H1 (cell line): Measurements from ENCODE around the gene ASMT. TPM values are rescaled to one million over a fixed set of nuclear protein-coding genes. Genes with fewer than 3 reads are reported as not detected.

Experiments used
- CTCF ChIA-PET: fragments of 300-600 bp; sonication (Branson Sonifier 250); formaldehyde crosslinking; loops from one replicate; lab custom pipeline; 2021; ENCODE audit not compliant: partially characterized antibody; lab: Charles Lee
- POLR2A ChIA-PET: fragments of 300-600 bp; sonication (Branson Sonifier 250); formaldehyde crosslinking; loops from one replicate; lab custom pipeline; 2021; ENCODE audit warnings: inconsistent platforms; ENCODE audit not compliant: partially characterized antibody; lab: Charles Lee
- DNase-seq, 2 experiments: peaks; one replicate each; pipeline versions ENCODE4 v3.0.0 to v3.0.0-alpha.2; 2010 to 2022; ENCODE audit warnings: low spot score in 2 of 2, low read depth in 1 of 2, mixed read lengths in 1 of 2
- FAIRE-seq: peaks from 2 replicates; lab custom pipeline; 2011; peaks lifted over from hg19 to GRCh38; lab: Jason Lieb, UNC
- H2AFZ ChIP-seq: 2 replicates; pipeline ENCODE4 v1.8.1; 2012; ENCODE audit warnings: low read length, inconsistent platforms
- H2AK5ac ChIP-seq: 2 replicates; pipeline ENCODE4 v1.6.1; 2013; ENCODE audit warnings: low read depth, low read length
- H2BK120ac ChIP-seq: replicated peaks from 2 replicates; pipeline ENCODE3; 2013; ENCODE audit warnings: low read depth, low read length, inconsistent platforms
- H2BK12ac ChIP-seq: 2 replicates; pipeline ENCODE4 v1.6.1; 2013; ENCODE audit warnings: low read depth, low read length
- H2BK15ac ChIP-seq: 2 replicates; pipeline ENCODE4 v1.6.1; 2013; ENCODE audit warnings: low read length
- H2BK20ac ChIP-seq: 2 replicates; pipeline ENCODE4 v1.6.1; 2013; ENCODE audit warnings: low read length
- H2BK5ac ChIP-seq: 2 replicates; pipeline ENCODE4 v1.6.1; 2013; ENCODE audit warnings: low read depth, low read length
- H3K14ac ChIP-seq: 2 replicates; pipeline ENCODE4 v1.6.1; 2013; ENCODE audit warnings: inconsistent platforms; ENCODE audit not compliant: insufficient read length
- H3K18ac ChIP-seq: 2 replicates; pipeline ENCODE4 v1.6.1; 2013; ENCODE audit warnings: low read length; ENCODE audit errors: extremely low read depth
- H3K23ac ChIP-seq: 2 replicates; pipeline ENCODE4 v1.6.1; 2013; ENCODE audit warnings: inconsistent platforms; ENCODE audit not compliant: insufficient read length
- H3K23me2 ChIP-seq: 2 replicates; pipeline ENCODE4 v1.6.1; 2013; ENCODE audit warnings: low read depth, low read length
- H3K27ac ChIP-seq: 2 replicates; pipeline ENCODE4 v1.6.1; 2011; ENCODE audit warnings: low read depth, low read length, inconsistent platforms
- H3K27me3 ChIP-seq, 4 experiments: replicated peaks in 1 of 4; 1 replicate in 1 of 4; 2 replicates in 3 of 4; pipeline versions ENCODE4 v1.6.1 to v1.8.1; 2011 to 2013; ENCODE audit warnings: low read length in 3 of 4, mild to moderate bottlenecking in 3 of 4, inconsistent platforms in 2 of 4, mixed read lengths in 2 of 4, moderate library complexity in 1 of 4; ENCODE audit not compliant: control insufficient read depth in 3 of 4, insufficient read depth in 3 of 4; ENCODE audit errors: extremely low read depth in 1 of 4
- H3K36me3 ChIP-seq, 4 experiments: 2 replicates each; pipeline versions ENCODE4 v1.6.1 to v1.8.1; 2011 to 2013; ENCODE audit warnings: mild to moderate bottlenecking in 4 of 4, low read length in 3 of 4, moderate library complexity in 2 of 4, control low read depth in 1 of 4, inconsistent platforms in 1 of 4; ENCODE audit not compliant: insufficient read depth in 4 of 4, control insufficient read depth in 2 of 4
- H3K4ac ChIP-seq: replicated peaks from 2 replicates; pipeline ENCODE3; 2013; ENCODE audit warnings: low read length, low read depth, mixed read lengths, inconsistent platforms; ENCODE audit not compliant: insufficient read length
- H3K4me1 ChIP-seq, 4 experiments: replicated peaks in 1 of 4; 1 replicate in 1 of 4; 2 replicates in 3 of 4; pipeline versions ENCODE4 v1.6.1 to v1.8.1; 2011 to 2013; ENCODE audit warnings: low read length in 3 of 4, inconsistent platforms in 2 of 4, mixed read lengths in 1 of 4; ENCODE audit not compliant: insufficient read depth in 4 of 4, control insufficient read depth in 3 of 4
- H3K4me2 ChIP-seq, 2 experiments: 2 replicates each; pipeline versions ENCODE4 v1.6.1 to v1.8.1; 2011 to 2013; ENCODE audit warnings: low read depth in 2 of 2, low read length in 2 of 2, control low read depth in 1 of 2, inconsistent platforms in 1 of 2, mild to moderate bottlenecking in 1 of 2; ENCODE audit not compliant: insufficient read depth in 1 of 2
- H3K4me3 ChIP-seq, 4 experiments: fragments of 200-600, 300-600 bp in 1 of 4; sonication (generic), shearing (Covaris generic), sonication (Bioruptor Twin) in 1 of 4; 2 replicates each; pipeline versions ENCODE4 v1.5.1 to v1.8.1; 2011 to 2016; ENCODE audit warnings: low read length in 4 of 4, low read depth in 3 of 4, control low read depth in 2 of 4, inconsistent platforms in 2 of 4, mild to moderate bottlenecking in 2 of 4, mixed read lengths in 1 of 4, moderate library complexity in 1 of 4; ENCODE audit not compliant: insufficient read depth in 2 of 4; ENCODE audit errors: extremely low read depth in 1 of 4
- H3K56ac ChIP-seq: replicated peaks from 2 replicates; pipeline ENCODE3; 2013; ENCODE audit warnings: low read depth, mild to moderate bottlenecking, mixed read lengths, low read length, inconsistent platforms; ENCODE audit not compliant: insufficient read length
- H3K79me1 ChIP-seq: 2 replicates; pipeline ENCODE4 v1.6.1; 2013; ENCODE audit warnings: low read depth, low read length, control low read depth
- H3K79me2 ChIP-seq, 2 experiments: 2 replicates each; pipeline versions ENCODE4 v1.6.1 to v1.8.1; 2012 to 2013; ENCODE audit warnings: low read length in 2 of 2, mild to moderate bottlenecking in 2 of 2, inconsistent platforms in 1 of 2; ENCODE audit not compliant: insufficient read depth in 2 of 2, control insufficient read depth in 1 of 2
- H3K9ac ChIP-seq, 4 experiments: replicated peaks in 1 of 4; 1 replicate in 1 of 4; 2 replicates in 3 of 4; pipeline versions ENCODE4 v1.6.1 to v1.8.1; 2011 to 2013; ENCODE audit warnings: low read depth in 3 of 4, low read length in 3 of 4, control low read depth in 2 of 4, mild to moderate bottlenecking in 2 of 4, moderate library complexity in 2 of 4, inconsistent platforms in 1 of 4; ENCODE audit errors: extremely low read depth in 1 of 4
- H3K9me3 ChIP-seq, 2 experiments: 2 replicates each; pipeline versions ENCODE4 v1.6.1 to v1.8.1; 2012 to 2013; ENCODE audit warnings: mild to moderate bottlenecking in 2 of 2, moderate library complexity in 2 of 2, control low read depth in 1 of 2, inconsistent platforms in 1 of 2, low read depth in 1 of 2, low read length in 1 of 2, mixed read lengths in 1 of 2; ENCODE audit not compliant: insufficient read depth in 2 of 2
- H4K20me1 ChIP-seq, 2 experiments: replicated peaks in 1 of 2; 2 replicates each; pipeline versions ENCODE3 to v1.8.1; 2011 to 2013; ENCODE audit warnings: inconsistent platforms in 2 of 2, low read length in 2 of 2, mild to moderate bottlenecking in 1 of 2; ENCODE audit not compliant: insufficient read depth in 2 of 2, control insufficient read depth in 1 of 2
- H4K5ac ChIP-seq: 2 replicates; pipeline ENCODE4 v1.6.1; 2013; ENCODE audit warnings: low read length, low read depth, mixed read lengths, inconsistent platforms; ENCODE audit not compliant: insufficient read length
- H4K8ac ChIP-seq: 2 replicates; pipeline ENCODE4 v1.8.0; 2013; ENCODE audit warnings: mild to moderate bottlenecking, moderate library complexity, low read length, inconsistent platforms; ENCODE audit not compliant: insufficient read depth; ENCODE audit errors: extremely low read depth
- H4K91ac ChIP-seq: replicated peaks from 2 replicates; pipeline ENCODE3; 2013; ENCODE audit warnings: low read length, mixed read lengths, inconsistent platforms; ENCODE audit not compliant: insufficient read length
- CBX5 ChIP-seq: fragments of 300-800, 300-1000 bp; sonication (generic); IDR thresholded peaks from 2 replicates; pipeline ENCODE4 v1.7.1; 2016; ENCODE audit warnings: antibody characterized with exemption, low read length, low read depth
- CBX8 ChIP-seq: fragments of 300-800, 300-1000 bp; sonication (generic); IDR thresholded peaks from 2 replicates; pipeline ENCODE4 v1.7.1; 2016; ENCODE audit warnings: low read depth, low read length, borderline replicate concordance
- CREB1 ChIP-seq: IDR thresholded peaks from 2 replicates; pipeline ENCODE4 v1.6.1; 2012; ENCODE audit warnings: inconsistent platforms
- E2F6 ChIP-seq: IDR thresholded peaks from 2 replicates; pipeline ENCODE4 v1.6.1; 2012; ENCODE audit warnings: inconsistent platforms
- FOSL1 ChIP-seq: IDR thresholded peaks from 2 replicates; pipeline ENCODE4 v1.6.1; 2011; ENCODE audit warnings: mild to moderate bottlenecking, low read depth, low read length, moderate library complexity; ENCODE audit not compliant: insufficient read depth
- HDAC6 ChIP-seq: IDR thresholded peaks from one replicate; pipeline ENCODE4 v1.7.1; 2012; ENCODE audit warnings: low read depth, mild to moderate bottlenecking, inconsistent platforms, low read length, moderate library complexity
- POLR2A ChIP-seq, 2 experiments: IDR thresholded peaks; 1 replicate in 1 of 2; 2 replicates in 1 of 2; pipeline ENCODE4 v1.6.1; 2011; ENCODE audit warnings: low read depth in 2 of 2, low read length in 2 of 2, mild to moderate bottlenecking in 2 of 2; ENCODE audit errors: control extremely low read depth in 1 of 2
- POLR2AphosphoS5 ChIP-seq: IDR thresholded peaks from 2 replicates; pipeline ENCODE4 v1.6.1; 2011; ENCODE audit warnings: low read depth, low read length
- SP4 ChIP-seq: IDR thresholded peaks from 2 replicates; pipeline ENCODE4 v1.6.1; 2012; ENCODE audit warnings: low read length, inconsistent platforms
- SUZ12 ChIP-seq: fragments of 200-600 bp; sonication (generic); IDR thresholded peaks from 2 replicates; pipeline ENCODE4 v1.6.1; 2012; ENCODE audit warnings: mild to moderate bottlenecking, inconsistent platforms, low read length, moderate library complexity, mixed read lengths
- TAF7 ChIP-seq: optimal IDR thresholded peaks from 2 replicates; pipeline ENCODE3; 2011; ENCODE audit warnings: low read depth, mild to moderate bottlenecking, inconsistent platforms, low read length, moderate library complexity, borderline replicate concordance
- TCF12 ChIP-seq: IDR thresholded peaks from 2 replicates; pipeline ENCODE4 v1.6.1; 2011; ENCODE audit warnings: low read depth, mild to moderate bottlenecking, low read length
- USF2 ChIP-seq: IDR thresholded peaks from 2 replicates; pipeline ENCODE4 v1.6.1; 2011; ENCODE audit warnings: low read length, improper control_type of control experiment
- WGBS, 2 experiments: shearing (Covaris generic) in 1 of 2; methylation state at CpG; one replicate each; pipeline versions ENCODE4 v1.1.6 to v1.1.7; 2013 to 2015; ENCODE audit warnings: low lambda C conversion rate in 2 of 2, mixed read lengths in 2 of 2, inconsistent platforms in 1 of 2, low coverage in 1 of 2, missing lambda C conversion rate in 1 of 2; ENCODE audit not compliant: insufficient replicate concordance in 2 of 2, insufficient coverage in 1 of 2, insufficient read length in 1 of 2; ENCODE audit errors: extremely low coverage in 1 of 2, missing lambda C conversion rate in 1 of 2; 5-methylcytosine and 5-hydroxymethylcytosine counted together
- polyA plus RNA-seq, 7 experiments: library from polyadenylated mRNA; depleted of rRNA in 3 of 7; stranded (reverse) in 5 of 7; unstranded in 2 of 7; fragments of >200 nt in 5 of 7; fragments of 200-250 nt in 2 of 7; gene quantifications; 1 replicate in 5 of 7; 2 replicates in 1 of 7; 4 replicates in 1 of 7; pipeline versions ENCODE4 v1.2.1 to v1.2.3, GENCODE V29; 2011 to 2013; ENCODE audit warnings: missing spikeins in 2 of 7, mixed read lengths in 2 of 7
- total RNA-seq: library from RNA; stranded (reverse); fragmentation: NEBNext Ultra II Directional; extraction: Animal tissue kit (Norgen Biotek cat#: 25700); gene quantifications from 2 replicates; pipeline ENCODE4 v1.2.1, GENCODE V29; 2021

ASMT gene
- total and polyA plus RNA-seq, 2 of the 8 experiments (the other 6 are each of a cell fraction or from before 2014, with no cell fraction given) = 1.5 to 3.1 TPM

GRCh38 chrX:1676866-1677265, 62.0 kb downstream of the ASMT start:
- H2BK5ac ChIP-seq = peak overlapping the region; percentile 71; the same call in 1 of the 2 replicates
- peak overlapping the region; percentile 5; the same call in 1 of the 2 replicates for H3K27ac ChIP-seq
- no peak for DNase-seq
- no peaks in the 10 kb centered on the region for H4K20me1 ChIP-seq
- H3K23ac ChIP-seq = no peak overlapping the region
- no peak overlapping the region for H2BK120ac ChIP-seq
- H2AFZ ChIP-seq = no peak overlapping the region
- CTCF ChIA-PET = no interaction called here
- no peak overlapping the region for H3K14ac ChIP-seq
- H3K9ac ChIP-seq = no peak overlapping the region
- WGBS, 2 experiments = 91% methylated on average over 14 of the region's 14 CpGs; no CpG with 5 or more reads in 1 of the 2 experiments
- no peak overlapping the region; the same call in none of the 2 replicates for H3K18ac ChIP-seq
- peak overlapping the region; percentile 57 for H3K4ac ChIP-seq
- no peaks in the 10 kb centered on the region for H3K36me3 ChIP-seq
- H3K56ac ChIP-seq = no peak overlapping the region
- no peak overlapping the region for H3K4me3 ChIP-seq
- H2BK12ac ChIP-seq = peak overlapping the region; percentile 98
- no peaks in the 10 kb centered on the region for H3K23me2 ChIP-seq
- peak overlapping the region; percentile 65; the same call in 1 of the 2 replicates for H2AK5ac ChIP-seq
- no peaks in the 10 kb centered on the region for H3K27me3 ChIP-seq
- no peaks in the 10 kb centered on the region for H3K9me3 ChIP-seq
- H2BK20ac ChIP-seq = peak overlapping the region; percentile 90; the same call in 1 of the 2 replicates
- no peak overlapping the region for H4K5ac ChIP-seq
- H2BK15ac ChIP-seq = peak overlapping the region; percentile 92; the same call in 1 of the 2 replicates
- peaks cover 0 to 15% (median 10%) of the 10 kb centered on the region in 4 experiments for H3K4me1 ChIP-seq
- no peaks in the 10 kb centered on the region for H3K79me1 ChIP-seq
- H3K79me2 ChIP-seq = no peaks in the 10 kb centered on the region
- H3K4me2 ChIP-seq = no peak overlapping the region
- no peak overlapping the region for H4K8ac ChIP-seq
- FAIRE-seq = no peak
- POLR2A ChIA-PET = no interaction called here
- H4K91ac ChIP-seq = peak overlapping the region; percentile 42
- no peak for TF ChIP-seq HDAC6
- TF ChIP-seq CREB1 = no peak
- no peak for TF ChIP-seq TCF12
- TF ChIP-seq FOSL1 = no peak
- no peak for TF ChIP-seq CBX5
- TF ChIP-seq SP4 = no peak
- no peak for TF ChIP-seq TAF7
- no peak for TF ChIP-seq E2F6
- TF ChIP-seq SUZ12 = no peak
- TF ChIP-seq USF2 = no peak
- TF ChIP-seq CBX8 = no peak
- no peak for TF ChIP-seq POLR2AphosphoS5
- TF ChIP-seq POLR2A (IDR thresholded peaks at IDR 0.05; ENCODE audit: control extremely low read depth in 1 of 2, low read depth in 2 of 2, low read length in 2 of 2) = no peak
